ENCODE results near the gene DGKZ.

GRCh38 chr11:46383404-46383758 is 36.1 kb downstream of the DGKZ start:
- no peak for TF ChIP-seq CTCF (IDR thresholded peaks at IDR 0.05; ENCODE audit: low read depth, low read length)
- TF ChIP-seq EZH2phosphoT487 (IDR thresholded peaks at IDR 0.05; ENCODE audit: low read depth) = no peak

All from OCI-LY3 (cell line).